ENCODE results near the gene XYLT2. TPM values are rescaled to one million over a fixed set of nuclear protein-coding genes. Genes with fewer than 3 reads are reported as not detected.
"Not testable (repeated sequence)": the region's sequence is repeated elsewhere in the genome, so short reads cannot be mapped to it uniquely, and the experiment has no call there.

XYLT2 gene
- total and polyA plus RNA-seq, 2 experiments from 2014 or later: 14.2 to 44.9 TPM

GRCh38 chr17:50299776-50300175 lies 46.1 kb upstream of the XYLT2 start:
- TF ChIP-seq NANOG (IDR thresholded peaks at IDR 0.05; ENCODE audit: borderline replicate concordance) (no peak), ZNF114 (CRISPR knock-in tag; IDR thresholded peaks at IDR 0.05) (no peak), STAT1 (IDR thresholded peaks at IDR 0.05; ENCODE audit: unreplicated experiment) (no peak), ETS1 (IDR thresholded peaks at IDR 0.05) (no peak), CTCF (conservative IDR thresholded peaks at IDR 0.05; ENCODE audit: low read depth in 2 of 2) (no peak), JUNB (IDR thresholded peaks at IDR 0.05; ENCODE audit: unreplicated experiment) (no peak), REST (IDR thresholded peaks at IDR 0.05; ENCODE audit: unreplicated experiment) (no peak), EZH2phosphoT487 (IDR thresholded peaks at IDR 0.05; ENCODE audit: unreplicated experiment) (no peak), ZNF331 (CRISPR knock-in tag; IDR thresholded peaks at IDR 0.05; ENCODE audit: low read depth) (no peak), CREB1 (CRISPR knock-in tag; IDR thresholded peaks at IDR 0.05; ENCODE audit: low read depth) (no peak)
- no peaks in the 10 kb centered on the region for H3K4me1 ChIP-seq (ENCODE audit: insufficient read depth)
- H3K27ac ChIP-seq (ENCODE audit: low read depth): no peak overlapping the region
- H3K4me2 ChIP-seq: no peak overlapping the region
- H3K27ac Mint-ChIP-seq: no peak overlapping the region
- no peaks in the 10 kb centered on the region for H3K36me3 ChIP-seq (ENCODE audit: insufficient read depth)
- H3K36me3 Mint-ChIP-seq (ENCODE audit: low read depth): no peaks in the 10 kb centered on the region
- H3K27me3 Mint-ChIP-seq (ENCODE audit: insufficient read depth, low read depth, poor library complexity): peaks cover 4% of the 10 kb centered on the region
- no peaks in the 10 kb centered on the region for H3K27me3 ChIP-seq (ENCODE audit: insufficient read depth)
- no peaks in the 10 kb centered on the region for H3K79me2 ChIP-seq (replicated peaks; ENCODE audit: insufficient read depth)
- DNase-seq (ENCODE audit: low spot score): no peak
- H3K4me3 Mint-ChIP-seq: no peak overlapping the region
- ATAC-seq: no peak
- no peak overlapping the region for H2AFZ ChIP-seq
- H3K9me3 Mint-ChIP-seq: no peaks in the 10 kb centered on the region
- peaks cover 6% of the 10 kb centered on the region; the same call in 2 of the 3 replicates for H3K4me1 Mint-ChIP-seq
- 0 out of 2 replicates have a peak, but pooled peaks cover 5% of the 10 kb centered on the region for H3F3A ChIP-seq (replicated peaks; ENCODE audit: low read depth)
- no peak overlapping the region for H3K4me3 ChIP-seq
- no peaks in the 10 kb centered on the region for H4K20me1 ChIP-seq (replicated peaks; ENCODE audit: insufficient read depth)
- no peaks in the 10 kb centered on the region for H3K9me2 ChIP-seq (ENCODE audit: insufficient read depth)

- H3K27me3 Mint-ChIP-seq (ENCODE audit: insufficient read depth, low read depth, poor library complexity); H4K20me1 ChIP-seq (replicated peaks; ENCODE audit: insufficient read depth); H3K9me3 Mint-ChIP-seq; H3K36me3 ChIP-seq (ENCODE audit: insufficient read depth); H3K27me3 ChIP-seq (ENCODE audit: insufficient read depth); DNase-seq (ENCODE audit: low spot score); H3K9me2 ChIP-seq (ENCODE audit: insufficient read depth); H3K79me2 ChIP-seq (replicated peaks; ENCODE audit: insufficient read depth); H3K27ac ChIP-seq (ENCODE audit: low read depth); H3K27ac Mint-ChIP-seq; H3F3A ChIP-seq (replicated peaks; ENCODE audit: low read depth); H3K4me2 ChIP-seq; H3K36me3 Mint-ChIP-seq (ENCODE audit: low read depth); H3K4me3 Mint-ChIP-seq; H2AFZ ChIP-seq; H3K4me1 ChIP-seq (ENCODE audit: insufficient read depth); H3K4me3 ChIP-seq; ATAC-seq; H3K4me1 Mint-ChIP-seq: not testable (repeated sequence)
These were observed 45.1 kb upstream of the XYLT2 start for GRCh38 chr17:50300824-50301223.
